ENCODE results near the gene TTYH3.

- no peak for TF ChIP-seq HDGF (IDR thresholded peaks at IDR 0.05; ENCODE audit: borderline replicate concordance)
- no peak for TF ChIP-seq BHLHE40 (IDR thresholded peaks at IDR 0.05; ENCODE audit: borderline replicate concordance)
Measured at GRCh38 chr7:2632733-2633537, 1.1 kb downstream of the TTYH3 start.

Data from HEK293T (cell line).